Activated T-cell treated with anti-CD3 and anti-CD28 coated beads, Interleukin-2, amount 50 U/mL, for 24 hours (primary cell): ENCODE data around the gene AKR1B1.

ENCODE experiments used
- DNase-seq: peaks from one replicate; pipeline ENCODE4 v3.0.0-alpha.2; 2020
- H3K27ac Mint-ChIP-seq: 2 replicates; pipeline ENCODE4 v1.8.0; 2020; ENCODE audit warnings: mild to moderate bottlenecking, mixed read lengths
- H3K27me3 Mint-ChIP-seq: 2 replicates; pipeline ENCODE4 v1.8.0; 2020; ENCODE audit warnings: mixed read lengths
- H3K36me3 Mint-ChIP-seq: 2 replicates; pipeline ENCODE4 v1.8.0; 2020; ENCODE audit warnings: low read depth, mixed read lengths
- H3K4me1 Mint-ChIP-seq: 2 replicates; pipeline ENCODE4 v1.8.0; 2020; ENCODE audit warnings: low read depth, mixed read lengths
- H3K4me3 Mint-ChIP-seq: 2 replicates; pipeline ENCODE4 v1.8.0; 2020; ENCODE audit warnings: mild to moderate bottlenecking, moderate library complexity, mixed read lengths
- H3K9me3 Mint-ChIP-seq: 2 replicates; pipeline ENCODE4 v1.8.0; 2020; ENCODE audit warnings: mixed read lengths

The AKR1B1 gene

GRCh38 chr7:134428942-134429341 lies 30.0 kb downstream of the AKR1B1 start:
- Mint-ChIP-seq H3K4me3 (no peak overlapping the region), H3K4me1 (peaks cover 16% of the 10 kb centered on the region), H3K9me3 (no peaks in the 10 kb centered on the region), H3K27ac (no peak overlapping the region), H3K27me3 (no peaks in the 10 kb centered on the region), H3K36me3 (no peaks in the 10 kb centered on the region)
- no peak for DNase-seq

- Mint-ChIP-seq H3K36me3 (no peaks in the 10 kb centered on the region), H3K9me3 (no peaks in the 10 kb centered on the region), H3K4me1 (peaks cover 12% of the 10 kb centered on the region), H3K27me3 (no peaks in the 10 kb centered on the region), H3K27ac (no peak overlapping the region), H3K4me3 (no peak overlapping the region)
- DNase-seq = no peak
Observed at GRCh38 chr7:134427896-134428295, 31.0 kb downstream of the AKR1B1 start.

- DNase-seq = no peak
- Mint-ChIP-seq H3K27ac (no peak overlapping the region), H3K4me1 (no peaks in the 10 kb centered on the region)
Observed at GRCh38 chr7:134425777-134426176, 33.1 kb downstream of the AKR1B1 start.

GRCh38 chr7:134422638-134423037 lies 36.3 kb downstream of the AKR1B1 start:
- Mint-ChIP-seq H3K27ac (no peak overlapping the region), H3K4me1 (no peaks in the 10 kb centered on the region), H3K9me3 (no peaks in the 10 kb centered on the region), H3K4me3 (no peak overlapping the region), H3K36me3 (no peaks in the 10 kb centered on the region), H3K27me3 (no peaks in the 10 kb centered on the region)
- DNase-seq = no peak

More at GRCh38 chr7:134425777-134426176, 33.1 kb downstream of the AKR1B1 start:
- Mint-ChIP-seq H3K9me3 (no peaks in the 10 kb centered on the region), H3K36me3 (no peaks in the 10 kb centered on the region), H3K4me3 (no peak overlapping the region), H3K27me3 (no peaks in the 10 kb centered on the region)

- Mint-ChIP-seq H3K4me3 (no peak overlapping the region), H3K27me3 (no peaks in the 10 kb centered on the region), H3K9me3 (no peaks in the 10 kb centered on the region), H3K4me1 (no peaks in the 10 kb centered on the region), H3K27ac (no peak overlapping the region), H3K36me3 (no peaks in the 10 kb centered on the region)
- no peak for DNase-seq
Observed at GRCh38 chr7:134422008-134422407, 36.9 kb downstream of the AKR1B1 start.

- H3K27me3 Mint-ChIP-seq = no peaks in the 10 kb centered on the region
- no peaks in the 10 kb centered on the region for H3K9me3 Mint-ChIP-seq
- no peak overlapping the region for H3K4me3 Mint-ChIP-seq
- H3K27ac Mint-ChIP-seq = no peak overlapping the region
- H3K36me3 Mint-ChIP-seq = no peaks in the 10 kb centered on the region
- no peaks in the 10 kb centered on the region for H3K4me1 Mint-ChIP-seq
- DNase-seq = no peak
Observed at GRCh38 chr7:134420424-134421125, 38.3 kb downstream of the AKR1B1 start.

- no peak overlapping the region for H3K27ac Mint-ChIP-seq
- H3K36me3 Mint-ChIP-seq = no peaks in the 10 kb centered on the region
- H3K27me3 Mint-ChIP-seq = no peaks in the 10 kb centered on the region
- no peak for DNase-seq
- no peaks in the 10 kb centered on the region for H3K9me3 Mint-ChIP-seq
- no peaks in the 10 kb centered on the region for H3K4me1 Mint-ChIP-seq
- H3K4me3 Mint-ChIP-seq = no peak overlapping the region
Observed at GRCh38 chr7:134419875-134420274, 39.0 kb downstream of the AKR1B1 start.

GRCh38 chr7:134419085-134419484 lies 39.8 kb downstream of the AKR1B1 start:
- Mint-ChIP-seq H3K9me3 (no peaks in the 10 kb centered on the region), H3K27ac (no peak overlapping the region), H3K36me3 (no peaks in the 10 kb centered on the region), H3K4me1 (no peaks in the 10 kb centered on the region), H3K4me3 (no peak overlapping the region), H3K27me3 (peaks cover 4% of the 10 kb centered on the region)
- no peak for DNase-seq

GRCh38 chr7:134415700-134416099 lies 43.2 kb downstream of the AKR1B1 start:
- no peak for DNase-seq
- H3K36me3 Mint-ChIP-seq = no peaks in the 10 kb centered on the region
- peaks cover 4% of the 10 kb centered on the region for H3K27me3 Mint-ChIP-seq
- H3K4me3 Mint-ChIP-seq = no peak overlapping the region
- H3K9me3 Mint-ChIP-seq = no peaks in the 10 kb centered on the region
- H3K27ac Mint-ChIP-seq = no peak overlapping the region
- no peaks in the 10 kb centered on the region for H3K4me1 Mint-ChIP-seq

- H3K4me1 Mint-ChIP-seq = no peaks in the 10 kb centered on the region
- DNase-seq = no peak
- H3K36me3 Mint-ChIP-seq = no peaks in the 10 kb centered on the region
- H3K4me3 Mint-ChIP-seq = no peak overlapping the region
- peaks cover 4% of the 10 kb centered on the region for H3K27me3 Mint-ChIP-seq
- H3K27ac Mint-ChIP-seq = no peak overlapping the region
- H3K9me3 Mint-ChIP-seq = no peaks in the 10 kb centered on the region
Observed at GRCh38 chr7:134414109-134414508, 44.8 kb downstream of the AKR1B1 start.

GRCh38 chr7:134407311-134407710 lies 51.6 kb downstream of the AKR1B1 start:
- Mint-ChIP-seq H3K9me3 (no peaks in the 10 kb centered on the region), H3K27me3 (peaks cover 17% of the 10 kb centered on the region), H3K4me1 (no peaks in the 10 kb centered on the region), H3K27ac (no peak overlapping the region), H3K4me3 (no peak overlapping the region), H3K36me3 (no peaks in the 10 kb centered on the region)
- DNase-seq = no peak

GRCh38 chr7:134406431-134406830 lies 52.5 kb downstream of the AKR1B1 start:
- Mint-ChIP-seq H3K27me3 (peaks cover 17% of the 10 kb centered on the region), H3K4me3 (no peak overlapping the region), H3K36me3 (no peaks in the 10 kb centered on the region), H3K4me1 (no peaks in the 10 kb centered on the region), H3K27ac (no peak overlapping the region), H3K9me3 (no peaks in the 10 kb centered on the region)
- no peak for DNase-seq

- no peaks in the 10 kb centered on the region for H3K9me3 Mint-ChIP-seq
- no peak overlapping the region for H3K27ac Mint-ChIP-seq
- H3K36me3 Mint-ChIP-seq = no peaks in the 10 kb centered on the region
- DNase-seq = no peak
- H3K4me3 Mint-ChIP-seq = no peak overlapping the region
- H3K27me3 Mint-ChIP-seq = peaks cover 20% of the 10 kb centered on the region
- H3K4me1 Mint-ChIP-seq = no peaks in the 10 kb centered on the region
Observed at GRCh38 chr7:134405299-134405698, 53.6 kb downstream of the AKR1B1 start.

- Mint-ChIP-seq H3K27me3 (peaks cover 24% of the 10 kb centered on the region), H3K27ac (no peak overlapping the region), H3K36me3 (no peaks in the 10 kb centered on the region), H3K9me3 (no peaks in the 10 kb centered on the region), H3K4me1 (no peaks in the 10 kb centered on the region), H3K4me3 (no peak overlapping the region)
- no peak for DNase-seq
Observed at GRCh38 chr7:134403062-134403461, 55.8 kb downstream of the AKR1B1 start.

- DNase-seq = no peak
- Mint-ChIP-seq H3K27ac (no peak overlapping the region), H3K9me3 (no peaks in the 10 kb centered on the region)
Observed at GRCh38 chr7:134400859-134401258, 58.0 kb downstream of the AKR1B1 start.

GRCh38 chr7:134396031-134396430 lies 62.9 kb downstream of the AKR1B1 start:
- no peak for DNase-seq
- H3K36me3 Mint-ChIP-seq = no peaks in the 10 kb centered on the region
- no peak overlapping the region for H3K4me3 Mint-ChIP-seq
- H3K27ac Mint-ChIP-seq = no peak overlapping the region
- peaks cover 12% of the 10 kb centered on the region for H3K27me3 Mint-ChIP-seq
- no peaks in the 10 kb centered on the region for H3K4me1 Mint-ChIP-seq
- no peaks in the 10 kb centered on the region for H3K9me3 Mint-ChIP-seq

More at GRCh38 chr7:134400859-134401258, 58.0 kb downstream of the AKR1B1 start:
- no peak overlapping the region for H3K4me3 Mint-ChIP-seq
- peaks cover 19% of the 10 kb centered on the region for H3K27me3 Mint-ChIP-seq
- H3K4me1 Mint-ChIP-seq = no peaks in the 10 kb centered on the region
- H3K36me3 Mint-ChIP-seq = no peaks in the 10 kb centered on the region
